22Rv1 (cell line): Measurements from ENCODE around the gene RGS3.

Source experiments
- H3K27ac ChIP-seq: fragments of 450-650 bp; 2 replicates; pipeline ENCODE4 v1.5.1; 2017
- CTCF ChIP-seq: fragments of 450-650 bp; IDR thresholded peaks from 2 replicates; pipeline ENCODE4 v1.5.1; 2017; ENCODE audit warnings: mild to moderate bottlenecking
- ZFX ChIP-seq: fragments of 450-650 bp; IDR thresholded peaks from 2 replicates; pipeline ENCODE4 v1.6.1; 2017; ENCODE audit warnings: antibody characterized with exemption, borderline replicate concordance

The RGS3 gene

DNA sequence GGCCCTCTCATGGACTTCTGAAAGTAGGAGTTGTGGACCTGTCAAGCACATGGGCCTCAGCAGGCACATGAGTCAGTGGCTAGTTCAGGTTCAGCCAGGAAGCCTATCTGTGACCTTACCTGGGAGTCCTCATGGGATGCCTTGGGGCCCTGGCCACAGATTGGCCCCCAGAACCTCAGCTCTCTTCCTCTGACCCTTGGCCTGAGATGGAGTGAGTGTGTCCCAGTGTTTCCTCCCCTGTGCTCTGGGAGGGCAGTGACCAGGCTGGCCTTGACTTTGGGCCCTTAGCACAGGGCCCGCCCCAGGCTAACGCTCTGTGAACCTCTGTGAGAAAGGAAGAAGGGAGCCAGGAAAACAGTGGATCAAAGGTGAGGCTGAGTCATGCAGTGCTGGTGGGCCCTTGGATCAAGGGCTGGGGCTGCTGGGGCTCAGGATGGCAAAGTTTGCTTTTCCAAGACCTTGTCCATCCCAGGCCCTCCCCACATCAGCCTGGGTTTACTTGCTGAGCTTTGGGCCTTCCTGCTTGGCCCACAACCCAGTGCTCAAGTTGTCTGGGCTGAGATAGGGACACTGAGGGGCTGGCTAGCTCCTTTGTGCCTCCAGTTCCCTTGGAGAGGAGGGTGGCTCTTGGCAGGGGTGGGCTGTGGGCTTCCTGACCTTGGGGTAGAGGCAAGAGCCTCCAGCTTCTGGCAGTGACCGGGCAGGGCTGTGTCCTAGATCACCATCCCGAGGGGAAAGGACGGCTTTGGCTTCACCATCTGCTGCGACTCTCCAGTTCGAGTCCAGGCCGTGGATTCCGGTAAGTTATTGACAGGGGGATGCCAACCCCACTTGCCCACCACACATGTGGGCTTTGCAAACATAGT lies 41.4 kb downstream of the RGS3 start:
- TF ChIP-seq CTCF (no peak), ZFX (no peak)
- no peak overlapping the region for H3K27ac ChIP-seq

- no peak overlapping the region for H3K27ac ChIP-seq
- TF ChIP-seq ZFX (no peak), CTCF (no peak)
Observed at GRCh38 chr9:113506090-113506589, 42.6 kb downstream of the RGS3 start.

DNA sequence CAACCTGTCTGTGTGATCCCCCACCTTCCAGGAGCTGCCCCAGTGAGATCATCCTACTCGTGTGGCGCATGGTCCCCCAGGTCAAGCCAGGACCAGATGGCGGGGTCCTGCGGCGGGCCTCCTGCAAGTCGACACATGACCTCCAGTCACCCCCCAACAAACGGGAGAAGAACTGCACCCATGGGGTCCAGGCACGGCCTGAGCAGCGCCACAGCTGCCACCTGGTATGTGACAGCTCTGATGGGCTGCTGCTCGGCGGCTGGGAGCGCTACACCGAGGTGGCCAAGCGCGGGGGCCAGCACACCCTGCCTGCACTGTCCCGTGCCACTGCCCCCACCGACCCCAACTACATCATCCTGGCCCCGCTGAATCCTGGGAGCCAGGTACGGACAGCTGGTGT lies 43.7 kb downstream of the RGS3 start:
- H3K27ac ChIP-seq, result no peak overlapping the region
- TF ChIP-seq CTCF (no peak), ZFX (no peak)

GRCh38 chr9:113508111-113508749 lies 44.7 kb downstream of the RGS3 start:
- TF ChIP-seq ZFX, result no peak
- peak; percentile 53 for TF ChIP-seq CTCF
- no peak overlapping the region for H3K27ac ChIP-seq

DNA sequence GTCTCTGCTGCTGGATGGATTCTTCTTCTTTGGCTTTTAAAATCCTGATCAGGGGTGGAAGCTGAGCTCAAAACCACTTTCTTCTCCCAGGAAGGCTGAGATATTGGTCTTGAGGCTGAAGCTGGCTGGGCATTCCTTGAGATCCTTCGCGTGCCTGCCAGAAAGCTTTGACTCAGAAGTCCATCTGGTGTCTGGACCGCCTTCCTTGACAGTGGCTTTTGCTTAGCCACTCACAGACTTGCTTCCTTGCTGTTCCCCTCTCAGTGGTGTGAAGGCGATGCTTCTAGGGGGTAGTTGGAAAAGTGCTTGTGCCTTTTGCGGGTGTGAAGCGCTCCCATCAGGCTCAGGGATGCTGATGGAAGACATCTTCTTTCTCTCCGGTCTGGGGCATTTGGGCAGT lies 45.9 kb downstream of the RGS3 start:
- H3K27ac ChIP-seq, result no peak overlapping the region
- TF ChIP-seq CTCF (no peak), ZFX (no peak)

DNA sequence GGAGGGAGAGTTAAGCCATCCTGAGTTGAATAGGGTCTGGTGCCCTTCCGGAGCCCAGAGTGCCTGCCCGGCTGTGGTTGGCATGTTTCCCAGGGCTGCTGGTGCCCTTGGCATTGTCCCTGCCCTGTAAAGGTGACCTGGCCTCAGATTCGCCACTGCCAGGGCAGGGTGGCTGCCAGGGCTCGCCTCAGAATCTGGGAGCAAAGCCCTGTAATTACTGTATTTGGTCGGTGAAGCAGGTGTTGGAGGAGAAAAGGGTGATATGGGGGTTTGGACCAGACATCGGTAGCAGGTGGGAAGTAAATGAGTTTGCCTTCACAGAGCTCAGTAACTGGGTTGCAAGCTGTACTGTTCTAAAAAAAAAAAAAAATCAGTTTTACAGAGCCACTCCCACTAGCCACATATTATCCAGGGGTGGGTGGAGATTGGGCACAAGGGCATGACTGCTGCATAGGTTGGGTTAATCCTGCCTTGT lies 47.6 kb downstream of the RGS3 start:
- TF ChIP-seq CTCF (no peak), ZFX (no peak)
- H3K27ac ChIP-seq, result no peak overlapping the region
